Endometrial microvascular endothelial cells (primary cell): ENCODE data around the gene TGM2. TPM values are rescaled to one million over a fixed set of nuclear protein-coding genes. Genes with fewer than 3 reads are reported as not detected.

Source experiments
- in situ Hi-C: cut with HindIII; loops from 2 replicates; pipeline ENCODE4 v1.10.0; 2017; ENCODE audit warnings: low sequenced_read_pairs, low pct_unique_long_range_greater_than_20kb; ENCODE audit errors: inconsistent ontology term
- total RNA-seq: library from RNA; depleted of rRNA; stranded (reverse); fragments of >200 nt; gene quantifications from one replicate; pipeline ENCODE4 v1.2.3, GENCODE V29; 2015; ENCODE audit errors: inconsistent ontology term

Gene TGM2
- total RNA-seq, 1 donor from 2014 or later, result 741 TPM

- in situ Hi-C loops, result loop anchor here (10.0 kb wide), 1 partner anchor 92 kb away; no protein-coding TSS in a partner anchor
These were observed 1.7 kb upstream of the TGM2 start for GRCh38 chr20:38166703-38167233.

GRCh38 chr20:38165966-38166702, 1.1 kb upstream of the TGM2 start:
- in situ Hi-C loops, result loop anchor here (10.0 kb wide), 1 partner anchor 91 kb away; no protein-coding TSS in a partner anchor

DNA sequence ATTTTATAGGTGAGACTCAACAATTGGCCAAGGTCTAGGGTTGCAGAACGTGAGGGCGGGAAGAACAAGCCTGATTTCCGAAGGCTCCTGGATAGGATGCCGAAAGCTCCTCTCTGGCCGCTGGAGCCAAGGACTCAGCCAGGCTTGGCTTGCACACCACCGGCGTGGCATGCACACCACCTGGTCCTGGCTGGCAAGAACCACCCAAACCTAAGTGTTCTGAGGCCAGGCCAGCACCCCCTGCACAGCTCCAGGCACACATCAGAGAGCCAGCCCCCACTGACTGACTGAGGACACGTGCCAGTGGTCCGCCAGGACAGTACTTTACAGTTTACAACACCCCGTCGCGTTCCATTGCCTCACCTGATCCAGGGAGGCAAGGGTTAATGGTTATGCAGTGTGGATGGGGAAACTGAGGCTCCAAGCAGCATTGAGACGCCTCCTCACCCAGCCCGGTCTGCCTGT, 414 bp downstream of the TGM2 start:
- in situ Hi-C loops, result loop anchor here (10.0 kb wide), 1 partner anchor 90 kb away; no protein-coding TSS in a partner anchor

DNA sequence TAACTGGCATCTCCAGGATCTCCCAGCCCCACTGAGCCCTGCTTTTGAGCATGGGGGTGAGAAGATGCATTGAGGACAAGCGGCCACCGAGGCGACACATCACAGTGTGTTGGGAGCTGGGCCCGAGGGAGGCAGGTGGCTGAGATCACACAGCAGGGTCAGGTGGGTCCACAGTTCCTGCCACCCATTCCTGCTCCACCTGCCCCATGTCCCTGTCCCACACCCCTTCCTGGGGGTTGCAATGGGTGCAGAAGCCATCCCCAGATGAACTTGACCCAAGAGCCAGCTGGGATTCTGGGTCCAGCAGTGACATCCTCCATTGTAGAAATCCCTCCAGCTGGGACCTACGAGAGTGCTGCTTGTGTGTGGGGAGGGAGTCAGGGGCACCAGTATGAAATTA, 1.0 kb downstream of the TGM2 start:
- in situ Hi-C loops, result loop anchor here (10.0 kb wide), 1 partner anchor 89 kb away; no protein-coding TSS in a partner anchor

DNA sequence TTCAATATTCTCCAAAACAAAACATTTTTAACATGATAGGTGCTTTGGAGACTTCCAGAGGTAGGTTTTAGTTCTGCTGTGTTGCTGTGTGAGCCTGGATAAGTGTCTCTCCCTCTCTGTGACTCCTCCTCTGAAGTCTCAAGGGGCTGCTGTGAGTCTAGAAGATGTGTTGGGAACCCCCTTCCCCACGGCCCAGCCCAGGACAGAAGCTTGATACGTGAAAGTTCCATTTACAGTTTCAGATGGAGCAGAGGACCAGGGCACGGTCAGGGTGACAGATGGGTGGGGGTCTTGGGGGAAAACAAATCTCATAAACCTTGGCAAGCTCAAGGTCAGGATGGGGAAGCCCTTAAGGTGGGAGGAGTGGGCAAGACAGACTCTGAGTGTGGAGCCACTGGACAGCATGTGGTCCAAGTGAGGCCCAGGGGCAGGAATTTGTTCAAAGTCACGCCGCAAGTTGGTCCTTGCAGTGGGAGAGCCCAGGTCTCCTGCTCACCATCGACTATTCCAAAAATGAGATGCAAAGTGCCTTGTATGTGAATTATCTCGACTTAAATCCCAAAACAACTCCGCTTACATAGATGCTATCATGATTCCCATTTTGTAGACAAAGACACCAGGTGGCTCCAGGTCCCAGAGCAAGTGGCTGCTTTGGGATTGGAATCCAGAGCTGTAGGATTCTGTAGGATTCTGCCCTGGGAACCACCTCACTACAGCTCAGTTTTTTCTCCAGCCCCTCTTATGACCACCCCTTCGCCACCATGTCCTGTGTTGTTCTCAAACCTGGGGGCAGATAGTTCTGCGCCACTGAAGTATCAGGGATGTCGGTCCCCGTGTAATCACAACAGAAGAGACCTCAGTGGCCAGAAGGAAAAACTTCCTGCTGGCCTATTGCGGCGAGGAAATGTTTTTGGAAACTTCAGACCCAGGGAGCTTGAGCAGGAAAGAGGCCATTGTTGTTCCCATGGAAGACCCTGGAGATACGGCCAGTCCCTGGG, 1.9 kb downstream of the TGM2 start:
- in situ Hi-C loops, result loop anchor here (10.0 kb wide), 1 partner anchor 88 kb away; no protein-coding TSS in a partner anchor

GRCh38 chr20:38162149-38162548, 2.9 kb downstream of the TGM2 start:
- in situ Hi-C loops, result loop anchor here (10.0 kb wide), 1 partner anchor 87 kb away; no protein-coding TSS in a partner anchor

- in situ Hi-C loops, result loop anchor here (10.0 kb wide), 1 partner anchor 87 kb away; no protein-coding TSS in a partner anchor
These were observed 3.7 kb downstream of the TGM2 start for GRCh38 chr20:38161412-38161774.

- in situ Hi-C loops, result loop anchor here (10.0 kb wide), 1 partner anchor 85 kb away; no protein-coding TSS in a partner anchor
These were observed 4.9 kb downstream of the TGM2 start for GRCh38 chr20:38159957-38160756.

DNA sequence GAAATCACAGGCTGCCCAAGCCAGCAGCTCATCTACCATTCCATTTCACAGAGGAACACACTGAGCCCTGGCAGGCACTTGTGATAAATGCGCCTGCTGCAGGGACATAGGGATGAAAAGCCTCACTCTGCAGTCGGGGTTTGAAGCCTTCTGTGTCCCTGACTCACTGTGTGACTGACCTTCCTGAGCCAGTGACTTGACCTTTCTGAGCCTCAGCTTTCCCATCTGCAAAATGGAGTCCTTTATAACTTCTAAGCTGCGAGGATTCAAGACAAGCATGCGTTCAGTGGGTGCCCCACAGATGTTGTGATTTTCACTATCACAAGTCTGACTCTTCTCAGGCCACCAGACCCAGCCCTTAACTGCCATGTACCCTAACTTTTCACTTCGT, 5.5 kb downstream of the TGM2 start:
- in situ Hi-C loops, result no loop called here

DNA sequence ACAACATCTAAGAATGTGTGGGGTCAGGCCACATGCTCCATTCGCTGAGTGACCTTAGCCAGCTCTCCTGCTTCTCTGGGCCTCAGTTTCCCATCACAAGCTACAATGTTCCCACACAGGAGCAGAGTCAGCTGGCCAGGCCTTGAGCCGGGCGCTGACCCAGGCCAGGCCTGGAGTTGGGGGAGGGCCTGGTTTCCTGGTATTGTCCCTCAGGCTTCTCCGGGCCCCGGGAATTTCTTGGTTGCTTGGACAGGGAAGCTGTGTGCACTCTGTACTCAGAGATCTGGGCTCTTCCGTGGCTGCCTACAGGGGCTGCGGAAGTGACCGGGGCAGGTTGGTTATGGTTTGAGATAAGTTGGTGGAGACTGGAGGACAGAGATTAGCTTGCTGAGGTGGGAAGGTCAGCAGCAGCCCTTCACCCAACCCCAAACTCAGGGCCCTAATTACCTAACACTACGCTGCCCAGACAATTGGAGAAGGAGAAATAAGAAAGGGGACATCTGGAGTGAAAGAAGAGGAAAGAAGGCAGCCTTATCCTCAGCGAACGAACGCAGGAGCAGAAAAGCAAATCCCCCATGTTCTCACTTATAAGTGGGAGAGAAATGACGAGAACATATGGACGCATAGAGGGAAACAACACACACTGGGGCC, 6.2 kb downstream of the TGM2 start:
- in situ Hi-C loops, result no loop called here

- in situ Hi-C loops, result no loop called here
These were observed 7.2 kb downstream of the TGM2 start for GRCh38 chr20:38157635-38158495.

DNA sequence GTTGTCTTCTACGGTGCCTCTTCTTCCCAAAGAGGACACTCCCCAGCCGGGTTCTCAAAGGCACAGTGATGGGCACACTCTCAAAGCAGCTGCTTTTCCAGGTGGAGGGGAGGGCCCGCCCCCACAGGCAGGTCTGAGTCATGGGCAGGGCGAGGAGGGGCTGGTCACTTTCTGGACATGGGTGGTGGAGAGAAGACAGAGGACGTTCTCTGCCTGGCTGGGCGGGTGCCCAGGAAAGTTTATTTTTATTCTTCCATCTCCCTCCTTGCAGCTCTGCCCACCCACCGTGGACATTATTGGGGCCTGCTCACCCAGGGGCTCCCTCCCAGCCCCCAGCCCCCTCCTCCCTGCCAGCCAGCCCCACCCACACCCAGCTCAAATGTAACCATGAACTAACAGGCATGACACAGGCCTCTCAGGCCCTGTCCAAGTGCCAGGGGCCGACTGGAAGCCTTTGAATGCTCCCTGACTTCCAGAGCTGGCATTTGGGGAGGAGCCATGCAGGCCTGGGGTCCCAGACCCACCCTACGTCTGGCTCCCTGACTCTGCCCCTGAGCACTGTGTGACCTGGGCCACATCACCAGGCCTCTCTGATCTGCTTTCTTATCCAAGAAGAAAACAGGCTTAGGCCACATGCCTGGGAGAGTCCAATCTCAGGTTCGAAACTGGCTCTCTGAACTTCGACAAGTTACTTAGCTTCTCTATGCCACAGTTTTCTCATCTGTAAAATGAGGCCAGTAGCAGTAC, 8.0 kb downstream of the TGM2 start:
- in situ Hi-C loops, result no loop called here

GRCh38 chr20:38156280-38156679, 8.8 kb downstream of the TGM2 start:
- in situ Hi-C loops, result no loop called here

GRCh38 chr20:38155811-38156210, 9.3 kb downstream of the TGM2 start:
- in situ Hi-C loops, result no loop called here

- in situ Hi-C loops, result no loop called here
These were observed 11.7 kb downstream of the TGM2 start for GRCh38 chr20:38153401-38153800.

DNA sequence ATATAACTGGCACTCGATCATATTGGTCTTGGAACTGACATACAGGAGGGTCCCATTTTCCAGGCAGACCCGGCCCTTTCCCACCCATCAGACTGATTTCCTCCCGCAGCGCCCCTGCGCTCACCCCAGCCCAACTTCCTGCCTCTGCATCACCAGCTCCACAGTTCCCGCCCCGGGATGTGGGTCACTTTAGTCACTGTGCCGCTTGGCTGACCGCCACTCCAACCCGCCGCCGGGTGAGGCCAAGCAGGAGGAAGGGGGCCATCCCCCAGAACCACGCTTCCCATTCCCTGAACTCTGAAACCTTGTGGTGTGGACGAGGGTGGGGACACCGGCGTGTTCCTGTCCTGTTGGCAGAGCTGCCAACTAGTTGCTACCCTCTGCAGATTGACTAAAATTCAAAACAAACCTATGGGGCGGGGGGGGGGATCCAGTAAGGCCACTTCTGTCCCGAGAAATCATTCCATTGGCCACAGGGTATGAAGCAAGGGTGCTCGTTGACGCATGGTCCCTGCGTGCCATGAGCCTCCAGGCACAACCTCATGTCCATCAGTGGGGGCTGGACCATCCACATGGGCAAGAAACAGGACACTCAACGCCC, 12.3 kb downstream of the TGM2 start:
- in situ Hi-C loops, result no loop called here
